Skeletal muscle tissue (tissue), 4 donors: ENCODE measurements around the gene AMZ1. TPM values are rescaled to one million over a fixed set of nuclear protein-coding genes. Genes with fewer than 3 reads are reported as not detected.
"Not testable (repeated sequence)": the region's sequence is repeated elsewhere in the genome, so short reads cannot be mapped to it uniquely, and the experiment has no call there.

ENCODE experiments used
- H3K27ac ChIP-seq: one replicate; pipeline ENCODE4 v1.7.0; 2013; ENCODE audit warnings: mild to moderate bottlenecking, low read depth, low read length, inconsistent platforms
- H3K27me3 ChIP-seq, 3 donors: one replicate each; pipeline ENCODE4 v1.7.0; 2013; ENCODE audit warnings: low read length in 3 of 3; ENCODE audit not compliant: control insufficient read depth in 3 of 3, insufficient read depth in 3 of 3
- H3K36me3 ChIP-seq, 3 donors: one replicate each; pipeline ENCODE4 v1.7.0; 2013; ENCODE audit warnings: low read length in 3 of 3; ENCODE audit not compliant: control insufficient read depth in 3 of 3, insufficient read depth in 3 of 3
- H3K4me1 ChIP-seq, 3 donors: one replicate each; pipeline ENCODE4 v1.7.0; 2013; ENCODE audit warnings: low read length in 3 of 3, mild to moderate bottlenecking in 3 of 3; ENCODE audit not compliant: control insufficient read depth in 3 of 3, insufficient read depth in 3 of 3
- H3K4me3 ChIP-seq, 3 donors: one replicate each; pipeline ENCODE4 v1.7.0; 2013; ENCODE audit warnings: low read length in 3 of 3
- H3K9ac ChIP-seq, 3 donors: one replicate each; pipeline ENCODE4 v1.7.0; 2013; ENCODE audit warnings: low read length in 3 of 3, mild to moderate bottlenecking in 3 of 3, moderate library complexity in 2 of 3, low read depth in 1 of 3
- H3K9me3 ChIP-seq, 3 donors: one replicate each; pipeline ENCODE4 v1.7.0; 2013; ENCODE audit warnings: low read length in 3 of 3; ENCODE audit not compliant: control insufficient read depth in 3 of 3
- total RNA-seq: library from RNA; depleted of rRNA; stranded (reverse); fragments of >200 nt; gene quantifications from one replicate; pipeline ENCODE4 v1.2.3, GENCODE V29; 2014
- donor health status: Osteomylitis.

AMZ1 gene
- total RNA-seq, 1 donor from 2014 or later = under 0.01 TPM

- H3K4me1 ChIP-seq = peaks cover 4% of the 10 kb centered on the region in 3 donors
- H3K4me3 ChIP-seq = no peak overlapping the region
- H3K9ac ChIP-seq = no peak overlapping the region
- no peaks in the 10 kb centered on the region for H3K27me3 ChIP-seq
- H3K9me3 ChIP-seq = no peaks in the 10 kb centered on the region
- no peak overlapping the region for H3K27ac ChIP-seq
- H3K36me3 ChIP-seq = peaks cover 10 to 18% (median 15%) of the 10 kb centered on the region in 3 donors
These were observed 36.6 kb downstream of the AMZ1 start for GRCh38 chr7:2724453-2725177.

- Histone ChIP-seq H3K9ac (no peak overlapping the region), H3K9me3 (no peaks in the 10 kb centered on the region), H3K27ac (no peak overlapping the region), H3K4me1 (peaks cover 11 to 13% (median 12%) of the 10 kb centered on the region in 3 donors), H3K4me3 (no peak overlapping the region), H3K27me3 (no peaks in the 10 kb centered on the region), H3K36me3 (peaks cover 10 to 22% (median 19%) of the 10 kb centered on the region in 3 donors)
These were observed 37.4 kb downstream of the AMZ1 start for GRCh38 chr7:2725178-2726105.

GRCh38 chr7:2726316-2727018, 38.5 kb downstream of the AMZ1 start:
- H3K9ac ChIP-seq = no peak overlapping the region
- H3K4me3 ChIP-seq = no peak overlapping the region
- H3K36me3 ChIP-seq = peaks cover 18 to 28% (median 27%) of the 10 kb centered on the region in 3 donors
- no peak overlapping the region for H3K27ac ChIP-seq
- H3K4me1 ChIP-seq = peaks cover 11 to 13% (median 12%) of the 10 kb centered on the region in 3 donors
- no peaks in the 10 kb centered on the region for H3K27me3 ChIP-seq
- H3K9me3 ChIP-seq = no peaks in the 10 kb centered on the region

DNA sequence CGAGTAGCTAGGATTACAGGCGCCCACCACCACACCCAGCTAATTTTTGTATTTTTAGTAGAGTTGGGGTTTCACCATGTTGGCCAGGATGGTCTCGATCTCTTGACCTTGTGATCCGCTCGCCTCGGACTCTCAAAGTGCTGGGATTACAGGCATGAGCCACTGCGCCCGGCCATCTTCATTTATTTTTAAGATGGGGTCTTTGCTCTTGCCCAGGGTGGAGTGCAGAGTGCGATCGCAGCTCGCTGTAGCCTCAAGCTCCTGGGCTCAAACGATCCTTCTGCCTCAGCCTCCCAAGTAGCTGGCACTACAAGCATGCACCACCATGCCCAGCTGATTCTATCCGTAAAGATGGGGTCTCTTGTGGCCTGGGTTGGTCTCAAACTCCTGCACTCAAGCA, 39.2 kb downstream of the AMZ1 start:
- H3K9ac ChIP-seq, H3K27me3 ChIP-seq, H3K4me3 ChIP-seq, H3K27ac ChIP-seq, H3K9me3 ChIP-seq: not testable (repeated sequence)
- Histone ChIP-seq H3K4me1 (peaks cover 11 to 13% (median 12%) of the 10 kb centered on the region in 3 donors), H3K36me3 (peaks cover 18 to 29% (median 27%) of the 10 kb centered on the region in 3 donors)

DNA sequence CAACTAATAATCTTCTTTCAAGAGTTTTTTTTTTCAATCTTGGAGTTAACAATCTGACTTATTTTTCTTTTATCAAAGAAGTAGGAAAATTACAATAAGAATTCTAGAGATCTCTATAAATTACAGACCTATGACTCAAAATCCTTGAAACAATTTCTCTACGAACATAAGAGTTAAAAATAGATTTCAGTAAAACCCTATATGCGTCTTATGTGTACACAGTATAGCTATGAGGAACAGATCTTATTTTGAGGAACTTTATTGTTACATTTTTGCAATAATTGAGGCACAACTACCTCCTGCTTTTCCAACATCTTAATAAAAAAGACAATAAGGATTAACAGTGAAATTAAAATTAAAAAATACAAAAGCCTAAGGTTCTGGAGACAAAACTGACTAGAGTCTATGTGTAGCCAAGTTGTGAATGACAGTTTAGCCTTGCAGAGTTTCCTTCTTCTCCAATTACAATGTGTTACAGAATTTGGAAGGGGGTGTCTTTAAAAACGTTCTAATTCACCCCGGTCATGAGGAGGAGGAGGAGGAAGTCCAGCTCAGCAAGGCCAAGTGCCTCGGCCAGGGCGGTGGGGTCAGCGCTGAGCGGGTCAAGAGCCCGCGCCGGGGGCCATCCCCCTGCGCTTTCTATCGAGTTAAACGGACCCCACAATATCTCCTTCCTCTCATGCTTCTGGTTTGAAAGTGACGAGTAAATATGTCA, 40.5 kb downstream of the AMZ1 start:
- Histone ChIP-seq H3K27me3 (no peaks in the 10 kb centered on the region), H3K9me3 (no peaks in the 10 kb centered on the region), H3K9ac (no peak overlapping the region), H3K36me3 (peaks cover 18 to 27% (median 26%) of the 10 kb centered on the region in 3 donors), H3K4me1 (peaks cover 17 to 19% (median 18%) of the 10 kb centered on the region in 3 donors), H3K27ac (peak overlapping the region; percentile 28), H3K4me3 (no peak overlapping the region)

DNA sequence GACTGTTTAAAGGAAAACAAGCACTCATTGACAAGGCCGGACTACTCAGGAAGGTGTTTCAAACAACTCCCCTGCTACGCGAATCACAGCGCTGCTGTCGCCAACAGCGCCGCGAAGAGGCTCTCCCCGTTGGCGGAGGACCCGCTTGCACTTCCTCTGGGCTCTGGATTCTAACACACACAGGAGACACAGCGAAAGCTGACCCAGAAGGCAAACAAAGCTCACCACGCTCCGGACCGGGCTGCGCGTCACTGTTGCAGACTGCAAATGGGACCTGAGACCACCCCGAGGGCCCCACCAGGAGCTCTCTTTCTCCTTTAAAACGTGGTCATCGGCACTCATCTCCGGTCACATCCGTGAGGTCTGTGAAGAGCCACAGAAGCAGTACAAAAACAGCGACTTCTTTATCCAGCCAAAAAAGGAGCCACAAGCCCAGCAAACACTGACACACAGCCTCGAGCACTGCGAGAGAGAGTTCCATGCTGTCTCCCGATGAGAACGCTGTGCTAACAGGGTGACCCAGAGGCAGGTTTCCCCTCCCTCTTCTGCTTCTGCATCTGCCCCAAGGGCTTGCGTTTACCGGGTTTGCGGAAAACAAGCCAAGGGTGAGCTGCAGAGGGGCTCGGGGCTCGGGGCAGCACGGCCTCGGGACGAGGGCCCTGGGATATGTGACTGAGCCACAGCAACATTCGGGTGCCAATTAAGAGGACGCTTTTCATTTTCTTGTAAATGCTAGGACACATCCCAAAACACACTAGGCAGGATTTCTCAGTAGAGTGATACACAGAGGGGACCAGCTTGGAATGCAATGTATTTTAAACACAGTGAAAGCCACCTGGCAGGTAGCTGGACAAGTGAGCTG, 41.3 kb downstream of the AMZ1 start:
- H3K9ac ChIP-seq = no peak overlapping the region
- H3K27me3 ChIP-seq = no peaks in the 10 kb centered on the region
- no peaks in the 10 kb centered on the region for H3K9me3 ChIP-seq
- peak overlapping the region; percentile 28 for H3K27ac ChIP-seq
- H3K36me3 ChIP-seq = peaks cover 18 to 27% (median 25%) of the 10 kb centered on the region in 3 donors
- peak overlapping the region in 1 of 3 donors; percentile 3 for H3K4me3 ChIP-seq
- peaks cover 23 to 25% (median 25%) of the 10 kb centered on the region in 3 donors for H3K4me1 ChIP-seq

- peak overlapping the region; percentile 5 for H3K27ac ChIP-seq
- peak overlapping the region in 1 of 3 donors; percentile 33 for H3K9ac ChIP-seq
- H3K4me3 ChIP-seq = peak overlapping the region in 2 of 3 donors; percentile 3 to 35
- no peaks in the 10 kb centered on the region for H3K27me3 ChIP-seq
- peaks cover 25 to 32% (median 31%) of the 10 kb centered on the region in 3 donors for H3K4me1 ChIP-seq
- no peaks in the 10 kb centered on the region for H3K9me3 ChIP-seq
- peaks cover 18 to 27% (median 25%) of the 10 kb centered on the region in 3 donors for H3K36me3 ChIP-seq
These were observed 42.1 kb downstream of the AMZ1 start for GRCh38 chr7:2729893-2730716.
